ENCODE measurements around the gene AMOTL2. TPM values are rescaled to one million over a fixed set of nuclear protein-coding genes. Genes with fewer than 3 reads are reported as not detected.

AMOTL2 gene
- total RNA-seq, 2 experiments from 2014 or later: not detected

GRCh38 chr3:134306320-134306719 lies 67.9 kb downstream of the AMOTL2 start:
- peaks cover 3% of the 10 kb centered on the region for H3K4me1 Mint-ChIP-seq
- H3K27ac Mint-ChIP-seq: no peak overlapping the region
- H3K27me3 Mint-ChIP-seq: peaks cover 62% of the 10 kb centered on the region
- no peaks in the 10 kb centered on the region for H3K36me3 Mint-ChIP-seq (ENCODE audit: low read depth)
- ChIA-PET CTCF (interaction anchor here (1.1 kb wide), 1 partner anchor 167 kb away, joined by 4 read pairs; no protein-coding TSS in a partner anchor), POLR2A (no interaction called here)
- no peak for DNase-seq
- H3K4me3 Mint-ChIP-seq: no peak overlapping the region
- no peaks in the 10 kb centered on the region for H3K9me3 Mint-ChIP-seq

Small RNA genes within 50 kb of the gene (microRNA-seq; reads per million reads assigned to microRNA genes)
- gene MIR6827 (ENCODE audit: borderline microRNAs expressed, borderline replicate concordance): not detected

Other genes with a start within 250 kb of the AMOTL2 start
- gene RYK, start 123.6 kb downstream of the AMOTL2 start, total RNA-seq: 1 to 10 TPM; 7.8 to 9.7 TPM
- gene ANAPC13, start 111.5 kb upstream of the AMOTL2 start, total RNA-seq: 10 to 100 TPM; 33.5 to 36.5 TPM
- gene CEP63, start 111.6 kb upstream of the AMOTL2 start, total RNA-seq: 10 to 100 TPM; 25.4 to 26.6 TPM